Brain pericyte (primary cell): Measurements from ENCODE around the gene C1orf141.
"Not testable (repeated sequence)": the region's sequence is repeated elsewhere in the genome, so short reads cannot be mapped to it uniquely, and the experiment has no call there.

Experiments used
- DNase-seq: peaks from one replicate; pipeline ENCODE4 v3.0.0-alpha.2; 2012; ENCODE audit warnings: low read depth, low spot score

C1orf141 gene

DNA sequence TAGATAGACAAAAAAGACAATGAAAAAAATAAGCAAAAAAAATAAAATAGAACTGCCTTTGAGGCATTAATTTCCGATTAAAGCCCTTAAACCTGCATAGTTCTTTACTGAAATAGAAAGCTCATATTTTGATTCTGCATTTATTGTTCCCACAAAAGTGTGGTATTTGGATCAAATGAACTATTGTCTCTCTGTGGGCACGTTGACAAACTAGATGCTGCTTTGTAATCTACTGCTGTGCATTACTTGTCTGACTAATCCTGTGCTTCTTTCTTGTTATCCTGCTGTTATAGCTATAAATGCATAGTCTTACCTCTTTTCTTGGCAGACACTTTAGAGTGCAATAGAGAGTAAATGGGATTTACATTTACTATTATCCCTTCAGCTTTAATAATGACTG lies 49.4 kb downstream of the C1orf141 start:
- no peak for DNase-seq

DNA sequence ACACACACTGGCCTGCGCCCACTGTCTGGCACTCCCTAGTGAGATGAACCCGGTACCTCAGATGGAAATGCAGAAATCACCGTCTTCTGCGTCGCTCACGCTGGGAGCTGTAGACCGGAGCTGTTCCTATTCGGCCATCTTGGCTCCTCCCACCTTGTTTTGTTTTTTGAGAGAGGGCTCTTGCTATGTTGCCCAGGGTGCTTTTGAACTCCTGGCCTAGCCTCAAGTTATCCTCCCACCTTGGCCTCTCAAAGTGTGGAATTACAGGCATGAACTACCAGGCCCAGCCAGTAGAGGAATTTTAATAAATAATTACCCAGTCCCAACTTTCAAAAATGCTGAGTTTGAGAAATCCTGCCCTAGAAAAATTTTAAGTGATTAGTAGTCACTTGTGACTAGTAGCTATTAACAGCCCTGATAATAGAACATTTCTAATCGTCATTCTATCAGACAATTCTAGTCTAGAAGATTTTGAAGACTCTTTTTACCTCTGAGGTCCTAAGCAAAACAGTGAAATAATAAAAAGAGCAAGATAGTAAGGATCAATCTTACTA lies 49.9 kb downstream of the C1orf141 start:
- no peak for DNase-seq

GRCh38 chr1:67078291-67078690 lies 56.5 kb downstream of the C1orf141 start:
- no peak for DNase-seq

- no peak for DNase-seq
Observed at GRCh38 chr1:67077593-67077992, 57.2 kb downstream of the C1orf141 start.

DNA sequence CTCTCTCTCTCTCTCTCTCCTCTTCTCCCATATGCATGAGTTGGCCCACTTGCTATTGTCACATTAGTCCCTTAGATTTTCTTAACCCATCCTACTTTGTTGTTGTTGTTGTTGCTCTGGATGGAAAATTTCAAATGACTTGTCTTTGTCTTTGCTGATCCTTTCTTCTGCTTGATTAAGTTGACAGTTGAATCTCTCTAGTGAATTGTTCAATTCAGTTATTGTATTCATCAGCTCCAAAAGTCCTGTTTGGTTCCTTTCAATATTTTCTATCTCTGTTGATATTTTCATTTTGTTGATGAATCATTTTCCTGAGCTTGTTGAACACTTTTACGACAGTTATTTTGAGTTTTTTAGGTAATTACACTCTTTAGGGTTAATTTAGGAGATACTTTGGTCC lies 62.0 kb downstream of the C1orf141 start:
- no peak for DNase-seq

DNA sequence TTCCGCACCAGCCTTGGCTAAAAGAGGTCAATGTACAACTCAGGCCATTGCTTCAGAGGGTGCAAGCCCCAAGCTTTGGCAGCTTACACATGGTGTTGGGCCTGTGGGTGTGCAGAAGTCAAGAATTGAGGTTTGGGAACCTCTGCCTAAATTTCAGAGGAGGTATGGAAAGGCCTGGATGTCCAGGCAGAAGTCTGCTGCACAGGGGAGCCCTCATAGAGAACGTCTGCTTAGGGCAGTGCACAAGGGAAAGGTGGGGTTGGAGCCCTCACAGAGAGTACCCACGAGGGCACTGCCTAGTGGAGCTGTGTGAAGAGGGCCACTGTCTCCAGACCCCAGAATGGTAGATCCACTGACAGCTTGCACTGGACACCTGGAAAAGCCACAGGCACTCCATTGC lies 67.1 kb downstream of the C1orf141 start:
- not testable (repeated sequence) for DNase-seq

- DNase-seq: no peak
Observed at GRCh38 chr1:67062412-67062811, 72.4 kb downstream of the C1orf141 start.

DNA sequence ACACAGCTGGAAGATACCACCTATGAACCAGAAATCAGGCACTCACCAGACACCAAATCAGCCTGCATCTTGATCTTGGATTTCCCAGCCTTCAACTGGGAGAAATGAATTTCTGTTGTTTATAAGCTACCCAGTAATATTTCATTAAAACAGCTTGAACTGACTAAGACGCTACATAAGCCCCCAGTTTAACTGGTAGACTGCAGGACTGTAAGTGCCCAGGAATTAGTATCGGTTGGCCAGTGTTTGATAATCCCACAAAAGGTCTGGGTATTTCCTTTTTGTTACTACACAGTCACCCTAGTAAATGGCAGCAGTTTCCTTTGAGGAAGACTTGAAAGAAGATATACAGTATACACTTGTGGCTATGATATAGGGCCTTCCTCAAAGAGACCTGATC lies 73.5 kb downstream of the C1orf141 start:
- no peak for DNase-seq

GRCh38 chr1:67060811-67061218 lies 74.0 kb downstream of the C1orf141 start:
- peak; percentile 51 for DNase-seq

- DNase-seq: no peak
Observed at GRCh38 chr1:67059346-67059745, 75.4 kb downstream of the C1orf141 start.

- DNase-seq: no peak
Observed at GRCh38 chr1:67058761-67059160, 76.0 kb downstream of the C1orf141 start.

- DNase-seq: no peak
Observed at GRCh38 chr1:67058242-67058641, 76.5 kb downstream of the C1orf141 start.

- no peak for DNase-seq
Observed at GRCh38 chr1:67053785-67054772, 80.7 kb downstream of the C1orf141 start, which contains the start of gene SLC35D1. Gene SLC35D1 (minus strand): TSS chr1:67054148. CDS start chr1:67054013, 135 bp downstream.

DNA sequence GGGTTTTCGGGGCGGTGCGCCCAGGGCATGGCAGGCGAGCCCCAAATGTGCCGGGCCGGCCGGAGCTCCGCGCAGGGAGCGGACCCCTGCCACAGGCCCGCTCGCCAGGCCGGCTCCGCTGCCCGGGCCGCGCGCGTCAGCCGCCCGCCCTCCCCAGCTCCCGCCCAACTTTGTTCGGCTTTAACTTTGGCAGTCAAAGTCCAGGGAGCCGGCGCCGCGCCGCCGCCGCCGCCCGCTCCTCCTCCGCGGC lies 81.3 kb downstream of the C1orf141 start:
- no peak for DNase-seq

- no peak for DNase-seq
Observed at GRCh38 chr1:67052741-67053534, 81.8 kb downstream of the C1orf141 start.

GRCh38 chr1:67051196-67051595 lies 83.6 kb downstream of the C1orf141 start:
- DNase-seq: no peak

DNA sequence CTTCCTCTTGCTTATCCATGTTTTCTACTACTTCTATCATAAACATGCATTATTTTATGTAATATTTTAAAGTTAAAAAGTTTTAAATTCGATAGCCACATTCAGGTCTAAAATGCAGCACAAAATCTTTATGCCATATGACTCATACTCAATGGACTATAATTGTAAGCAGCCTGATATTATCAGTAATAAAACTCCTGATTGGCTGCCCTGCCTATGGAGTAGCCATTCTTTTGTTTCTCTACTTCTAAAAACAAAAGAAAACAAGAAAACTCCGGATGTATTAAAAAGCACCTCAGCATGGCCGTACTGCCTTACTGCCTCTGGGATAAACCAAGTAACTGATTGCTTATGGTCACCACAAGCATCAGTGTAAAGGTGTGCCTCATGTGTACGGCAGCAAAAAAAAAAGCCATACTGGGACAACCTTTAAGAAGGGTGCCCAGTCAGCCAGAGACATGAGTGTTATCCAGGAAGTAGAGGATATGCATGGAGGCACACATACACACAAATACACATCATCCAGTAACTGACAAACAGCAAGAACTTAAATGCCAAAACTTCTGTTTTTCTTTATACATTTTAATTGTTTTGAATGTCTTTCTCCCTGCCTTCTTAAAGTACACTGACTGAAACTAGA lies 90.0 kb downstream of the C1orf141 start:
- DNase-seq: no peak

GRCh38 chr1:67043366-67043765 lies 91.4 kb downstream of the C1orf141 start:
- DNase-seq: no peak
